CD4-positive, alpha-beta T cell (primary cell): ENCODE results near the gene CALHM5. TPM values are rescaled to one million over a fixed set of nuclear protein-coding genes. Genes with fewer than 3 reads are reported as not detected.

Experiments used
- ATAC-seq: fragments of 200-7000 bp; cut with Tn5 transposase; one replicate; pipeline ENCODE4 v1.10.0; 2022; ENCODE audit warnings: mild to moderate bottlenecking; ENCODE audit not compliant: poor library complexity
- CTCF ChIA-PET: fragments of 350-600 bp; sonication (Branson Sonifier 250); formaldehyde crosslinking; loops from one replicate; lab custom pipeline; 2021; ENCODE audit warnings: antibody characterized with exemption, inconsistent platforms; lab: Charles Lee
- POLR2A ChIA-PET: fragments of 350-600 bp; sonication (Branson Sonifier 250); formaldehyde crosslinking; loops from one replicate; lab custom pipeline; 2021; ENCODE audit warnings: antibody characterized with exemption, inconsistent platforms; lab: Charles Lee
- DNase-seq, 14 experiments: peaks; one replicate each; pipeline ENCODE4 v3.0.0-alpha.2; 2013 to 2020; ENCODE audit warnings: mixed read lengths in 2 of 14
- H3K27ac ChIP-seq, 2 donors: one replicate each; pipeline versions ENCODE4 v1.5.1 to v1.7.0; 2013; ENCODE audit warnings: low read length in 2 of 2, low read depth in 1 of 2, mild to moderate bottlenecking in 1 of 2
- H3K27me3 ChIP-seq, 2 experiments: 1 replicate in 1 of 2; 2 replicates in 1 of 2; pipeline versions ENCODE4 v1.6.1 to v1.7.0; 2013; ENCODE audit warnings: low read length in 2 of 2, control low read depth in 1 of 2, mild to moderate bottlenecking in 1 of 2, moderate library complexity in 1 of 2; ENCODE audit not compliant: insufficient read depth in 2 of 2, control insufficient read depth in 1 of 2
- H3K36me3 ChIP-seq: one replicate; pipeline ENCODE4 v1.6.1; 2013; ENCODE audit warnings: low read length, control low read depth; ENCODE audit not compliant: insufficient read depth
- H3K4me1 ChIP-seq: one replicate; pipeline ENCODE4 v1.6.1; 2013; ENCODE audit warnings: low read length, control low read depth; ENCODE audit not compliant: insufficient read depth
- H3K4me3 ChIP-seq: one replicate; pipeline ENCODE4 v1.5.1; 2013; ENCODE audit warnings: mild to moderate bottlenecking, low read length, moderate library complexity
- H3K9me3 ChIP-seq, 2 experiments: 1 replicate in 1 of 2; 2 replicates in 1 of 2; pipeline versions ENCODE4 v1.6.1 to v1.7.0; 2013; ENCODE audit warnings: low read length in 2 of 2, mild to moderate bottlenecking in 2 of 2, control low read depth in 1 of 2, moderate library complexity in 1 of 2; ENCODE audit not compliant: control insufficient read depth in 1 of 2, insufficient read depth in 1 of 2
- H3K27ac Mint-ChIP-seq: one replicate; pipeline ENCODE4 v1.8.0; 2020; ENCODE audit warnings: mixed read lengths
- H3K27me3 Mint-ChIP-seq: one replicate; pipeline ENCODE4 v1.8.0; 2021; ENCODE audit warnings: mixed read lengths
- H3K36me3 Mint-ChIP-seq: one replicate; pipeline ENCODE4 v1.8.0; 2021; ENCODE audit warnings: low read depth, mixed read lengths
- H3K4me1 Mint-ChIP-seq: one replicate; pipeline ENCODE4 v1.8.0; 2021; ENCODE audit warnings: low read depth, mixed read lengths
- H3K4me3 Mint-ChIP-seq: one replicate; pipeline ENCODE4 v1.8.0; 2020; ENCODE audit warnings: mild to moderate bottlenecking, mixed read lengths
- H3K9me3 Mint-ChIP-seq: one replicate; pipeline ENCODE4 v1.8.0; 2020; ENCODE audit warnings: mixed read lengths
- CTCF ChIP-seq: fragments of 200-600 bp; IDR thresholded peaks from one replicate; pipeline ENCODE4 v1.8.0; 2022; ENCODE audit warnings: antibody characterized with exemption, mild to moderate bottlenecking
- intact Hi-C, 2 experiments: fragments of 100-400 bp; cut with DNase I in 1 of 2; cut with micrococcal nuclease in 1 of 2; formaldehyde crosslinking; loops; one replicate each; pipeline versions ENCODE4 v1.15.1 to v1.9.0; 2023 to 2025; cut with DNase I, micrococcal nuclease
- total RNA-seq, 174 experiments: library from RNA in 2 of 174; stranded (reverse) in 2 of 174; gene quantifications; one replicate each; pipeline ENCODE4 v1.2.3 and lab custom pipeline; 2021 to 2026

CALHM5 gene
- total RNA-seq, 2 experiments from 2014 or later, result not detected

GRCh38 chr6:116572162-116572561, 60.7 kb downstream of the CALHM5 start:
- Mint-ChIP-seq H3K4me1 (peaks cover 63% of the 10 kb centered on the region), H3K36me3 (peaks cover 45% of the 10 kb centered on the region), H3K27me3 (no peaks in the 10 kb centered on the region), H3K4me3 (peak overlapping the region; percentile 95), H3K27ac (peak overlapping the region; percentile 97), H3K9me3 (no peaks in the 10 kb centered on the region)
- no peak for ATAC-seq
- ChIA-PET CTCF (interaction anchor here (0.7 to 2.6 kb wide), 7 partner anchors 11 to 471 kb away, joined by 3 to 10 read pairs (median 6); partner anchors contain the start of genes NT5DC1 and TSPYL1), POLR2A (interaction anchor here (0.9 to 3.4 kb wide), 11 partner anchors 8 to 471 kb away, joined by 3 to 121 read pairs (median 15); partner anchors contain the start of genes KPNA5, NT5DC1, TSPYL1 and TSPYL4)
- Histone ChIP-seq H3K27ac (no peak overlapping the region), H3K27me3 (no peaks in the 10 kb centered on the region), H3K36me3 (peaks cover 26% of the 10 kb centered on the region), H3K4me3 (peak overlapping the region; percentile 90), H3K4me1 (peaks cover 11% of the 10 kb centered on the region), H3K9me3 (no peaks in the 10 kb centered on the region)
- intact Hi-C loops, result loop anchor here (5.0 kb wide), 2 partner anchors 95 to 470 kb away; partner anchors contain the start of genes ZUP1 (in 2 of the 2) and NT5DC1 (in 1 of the 2)
- no peak for TF ChIP-seq CTCF
- peak in 4 of 14 experiments; percentile 9 to 30 (median 18) for DNase-seq

Other genes starting within 250 kb of the CALHM5 start
- gene TSPYL1, start 231.7 kb upstream of the CALHM5 start, total RNA-seq, result 100 to 1,000 TPM; 225 to 226 TPM
- gene DSE, start 140.7 kb upstream of the CALHM5 start, total RNA-seq, result 1 to 10 TPM; 7.5 to 8.0 TPM
- 1 to 10 TPM; 3.0 to 3.1 TPM for gene CALHM6, start 50.3 kb upstream of the CALHM5 start, total RNA-seq
- gene TRAPPC3L, start 34.0 kb downstream of the CALHM5 start, total RNA-seq, result not detected
- gene CALHM4, start 42.1 kb downstream of the CALHM5 start, total RNA-seq, result not detected
- 10 to 100 TPM; 60.3 to 60.5 TPM for gene RWDD1, start 59.9 kb downstream of the CALHM5 start, total RNA-seq
- under 1 TPM; 0.56 to 0.88 TPM for gene RSPH4A, start 104.8 kb downstream of the CALHM5 start, total RNA-seq
- 10 to 100 TPM; 14.2 to 14.9 TPM for gene ZUP1, start 157.1 kb downstream of the CALHM5 start, total RNA-seq
- 10 to 100 TPM; 60.0 to 66.0 TPM for gene KPNA5, start 169.6 kb downstream of the CALHM5 start, total RNA-seq